GM12874 (cell line): ENCODE results near the gene ZNF98.

Experiments used
- TF ChIP-seq, protein P1 (sequence below): IDR thresholded peaks from 2 replicates; pipeline ENCODE4 v1.5.1; 2011; ENCODE audit warnings: low read depth, mild to moderate bottlenecking, control low read depth, low read length, moderate library complexity; ENCODE audit not compliant: insufficient read depth

ZNF98 gene

DNA sequence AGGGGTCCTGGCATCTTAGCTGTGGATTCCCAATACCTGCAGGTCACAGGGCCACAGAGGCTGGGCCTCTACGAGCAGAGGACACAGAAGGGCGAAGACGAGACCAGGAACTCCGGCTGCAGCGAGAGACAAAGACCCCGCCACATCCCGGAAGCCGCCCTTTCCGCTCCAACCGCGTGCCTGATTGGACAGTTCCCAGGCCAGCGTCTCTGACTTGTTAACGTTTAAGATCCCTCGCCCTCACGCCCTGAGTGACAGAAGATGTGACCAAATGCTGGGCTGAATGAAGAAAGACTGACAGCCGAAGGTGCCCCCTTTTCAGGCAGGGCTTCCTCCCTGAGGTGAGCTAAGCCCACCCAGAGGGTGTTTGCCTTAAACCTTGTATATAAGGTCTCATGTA is at the start of gene ZNF98:
Gene ZNF98, minus strand, starts transcription at position 136 of the 400 bp plus-strand sequence. Its CDS starts 122 bp downstream, at position 14.
- TF ChIP-seq, protein P1, sequence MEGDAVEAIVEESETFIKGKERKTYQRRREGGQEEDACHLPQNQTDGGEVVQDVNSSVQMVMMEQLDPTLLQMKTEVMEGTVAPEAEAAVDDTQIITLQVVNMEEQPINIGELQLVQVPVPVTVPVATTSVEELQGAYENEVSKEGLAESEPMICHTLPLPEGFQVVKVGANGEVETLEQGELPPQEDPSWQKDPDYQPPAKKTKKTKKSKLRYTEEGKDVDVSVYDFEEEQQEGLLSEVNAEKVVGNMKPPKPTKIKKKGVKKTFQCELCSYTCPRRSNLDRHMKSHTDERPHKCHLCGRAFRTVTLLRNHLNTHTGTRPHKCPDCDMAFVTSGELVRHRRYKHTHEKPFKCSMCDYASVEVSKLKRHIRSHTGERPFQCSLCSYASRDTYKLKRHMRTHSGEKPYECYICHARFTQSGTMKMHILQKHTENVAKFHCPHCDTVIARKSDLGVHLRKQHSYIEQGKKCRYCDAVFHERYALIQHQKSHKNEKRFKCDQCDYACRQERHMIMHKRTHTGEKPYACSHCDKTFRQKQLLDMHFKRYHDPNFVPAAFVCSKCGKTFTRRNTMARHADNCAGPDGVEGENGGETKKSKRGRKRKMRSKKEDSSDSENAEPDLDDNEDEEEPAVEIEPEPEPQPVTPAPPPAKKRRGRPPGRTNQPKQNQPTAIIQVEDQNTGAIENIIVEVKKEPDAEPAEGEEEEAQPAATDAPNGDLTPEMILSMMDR = no peak

DNA sequence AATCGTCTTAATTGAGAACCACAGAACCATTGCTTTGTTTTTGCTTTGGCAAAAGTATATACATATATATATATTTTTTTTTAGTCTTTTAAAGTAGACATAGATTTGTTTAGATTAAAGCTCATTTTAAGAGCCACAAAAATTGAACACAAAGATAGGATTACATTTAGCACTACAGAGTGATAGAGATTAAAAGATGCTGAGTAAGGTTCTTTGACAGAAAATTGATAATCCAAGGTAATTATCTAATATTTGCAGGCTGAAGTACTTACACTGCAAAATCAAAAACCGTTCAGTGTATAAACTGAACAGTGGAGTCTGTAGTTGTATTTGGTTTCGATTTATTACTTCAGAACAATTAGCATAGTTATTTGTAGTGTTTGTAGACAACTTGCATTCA is 24.5 kb upstream of the ZNF98 start:
- TF ChIP-seq, protein P1 = no peak

DNA sequence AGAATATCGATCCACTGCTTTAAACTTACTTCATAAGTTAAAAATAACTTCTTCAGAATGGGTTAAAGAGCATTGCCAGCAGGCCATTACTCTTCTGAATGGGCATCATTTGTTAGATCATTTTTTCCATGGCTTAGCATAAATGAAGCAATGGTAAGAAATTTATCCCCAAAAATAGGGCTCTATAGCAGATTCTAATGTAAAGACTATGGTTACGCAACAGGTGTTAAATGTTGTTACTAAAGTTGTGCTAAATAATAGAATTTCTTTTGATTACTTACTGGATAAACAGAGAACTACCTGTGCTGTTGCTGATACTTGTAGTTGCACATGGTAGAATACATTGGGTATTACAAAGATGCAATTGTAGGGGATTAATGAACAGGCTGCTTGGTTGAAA is 15.9 kb upstream of the ZNF98 start:
- TF ChIP-seq, protein P1 = no peak

DNA sequence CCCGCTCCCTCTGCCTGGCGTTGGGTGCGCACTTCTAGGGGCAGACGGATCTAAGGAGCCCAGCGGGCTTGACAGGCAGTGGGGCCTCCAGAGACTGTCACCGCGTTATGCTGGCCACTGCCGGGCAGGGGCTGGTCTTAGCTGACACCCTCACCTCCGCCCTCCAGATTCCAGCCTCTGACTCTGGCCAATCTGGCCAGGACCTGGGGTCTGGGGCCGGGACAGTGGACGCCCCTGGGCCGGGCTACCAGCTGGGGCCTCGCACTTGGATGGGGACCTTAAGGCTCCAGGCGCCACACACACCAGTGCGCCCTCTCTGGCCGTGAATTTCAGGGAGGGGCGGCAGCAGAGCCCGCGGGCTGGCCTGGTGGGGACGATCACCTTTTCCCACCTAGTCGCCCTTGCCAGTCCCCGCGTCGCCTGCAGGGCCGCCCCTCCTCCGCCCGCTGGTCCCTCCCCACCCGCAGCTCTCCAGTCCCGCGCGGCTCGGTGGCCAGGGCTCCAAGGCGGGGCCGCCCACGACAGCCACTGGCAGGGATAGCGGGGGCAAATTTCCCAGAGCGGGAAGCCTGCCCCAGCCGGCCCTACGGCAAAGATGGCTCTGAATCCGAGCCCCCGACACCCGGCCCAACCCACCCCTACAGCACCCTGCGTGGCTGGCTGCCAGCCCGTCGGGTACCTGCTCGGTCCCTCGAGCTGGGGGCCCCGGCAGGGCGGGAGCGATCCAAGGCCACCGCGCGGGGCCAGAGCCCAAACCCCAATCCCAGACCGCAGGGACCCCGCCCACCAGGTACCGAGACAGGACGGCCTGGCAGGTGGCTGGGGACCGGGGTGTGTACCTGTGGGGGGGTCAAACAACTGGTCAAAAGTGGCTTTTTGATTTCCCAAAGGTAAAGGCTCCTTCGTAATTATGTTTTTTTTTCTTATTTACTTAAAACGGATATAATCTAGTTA is 6.1 kb upstream of the ZNF98 start:
- TF ChIP-seq, protein P1 = no peak

DNA sequence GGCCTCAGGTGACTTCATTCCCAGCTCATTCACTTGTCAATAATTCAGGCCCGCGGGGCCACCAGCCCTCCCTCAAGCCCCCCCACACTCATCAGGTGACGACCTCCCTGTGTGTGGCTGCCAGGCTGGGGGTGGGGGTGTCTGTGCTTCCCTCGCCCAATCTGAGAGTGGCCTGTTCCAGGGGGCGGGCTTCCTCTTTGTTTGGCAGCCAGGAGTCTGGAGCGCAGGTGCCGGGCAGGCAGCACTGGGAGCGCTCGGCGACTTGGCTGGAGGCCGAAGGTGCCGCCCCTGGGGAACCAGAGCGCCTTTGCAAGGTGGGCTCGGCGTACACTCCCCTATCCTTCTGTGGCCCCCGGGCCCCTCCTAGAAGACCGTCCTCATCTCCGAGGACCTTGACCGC is 5.4 kb upstream of the ZNF98 start:
- TF ChIP-seq, protein P1 = no peak

DNA sequence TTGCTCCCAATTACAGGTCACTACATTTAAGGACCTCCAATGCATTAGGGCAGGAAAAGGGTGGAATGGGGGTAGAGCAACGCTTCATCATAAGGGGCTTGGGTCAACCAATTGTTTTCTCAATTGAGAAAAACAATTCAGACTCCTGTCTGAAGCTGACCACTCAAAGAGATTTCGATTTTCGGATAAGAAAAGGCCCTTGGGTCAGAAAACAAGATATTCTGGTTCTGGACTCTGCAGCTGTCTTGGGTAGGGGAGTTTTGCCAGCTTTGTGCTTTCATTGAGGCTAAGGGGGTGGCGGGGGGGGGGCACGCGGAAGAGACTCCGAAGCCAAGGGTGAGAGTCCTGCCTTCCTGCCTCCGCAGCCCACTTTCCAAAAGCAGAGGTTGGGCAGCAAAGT is 4.8 kb upstream of the ZNF98 start:
- TF ChIP-seq, protein P1 = no peak

DNA sequence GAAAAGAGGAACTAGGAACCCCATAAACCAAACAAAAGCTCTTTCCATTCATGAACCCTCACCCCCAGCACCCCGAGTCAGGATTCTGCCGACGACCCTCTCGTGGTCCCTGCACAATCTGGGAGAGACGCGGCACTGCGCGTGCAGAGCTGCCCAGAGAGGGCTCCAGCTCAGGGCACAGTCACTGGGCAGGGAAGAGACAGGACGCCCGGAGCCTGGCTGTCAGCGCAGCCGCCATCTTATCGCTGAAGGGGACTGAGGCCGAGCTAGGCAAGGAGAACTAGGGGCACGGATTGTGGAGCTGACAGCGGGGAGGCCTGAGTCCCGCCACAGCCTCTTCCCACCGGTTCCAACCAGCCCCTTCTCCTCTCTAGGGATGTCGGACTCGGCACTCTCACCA is 349 bp downstream of the ZNF98 start:
- TF ChIP-seq, protein P1 = no peak
